Fibroblast of mammary gland (primary cell): ENCODE measurements around the gene TMEM62.
A peak's percentile ranks its signal among the peaks of the same experiment; 100 is the strongest.

Source experiments
- DNase-seq: peaks from one replicate; pipeline ENCODE4 v3.0.0-alpha.2; 2010; ENCODE audit warnings: low read depth
- H3K4me3 ChIP-seq: 2 replicates; pipeline ENCODE4 v1.5.1; 2011; ENCODE audit warnings: low read depth, mild to moderate bottlenecking, low read length, moderate library complexity; ENCODE audit not compliant: control insufficient read depth
- TF ChIP-seq, protein P1 (sequence below): conservative IDR thresholded peaks from 2 replicates; pipeline ENCODE4 v1.5.1; 2011; ENCODE audit warnings: low read depth, low read length, inconsistent platforms; ENCODE audit not compliant: control insufficient read depth, insufficient read depth

Gene TMEM62

DNA sequence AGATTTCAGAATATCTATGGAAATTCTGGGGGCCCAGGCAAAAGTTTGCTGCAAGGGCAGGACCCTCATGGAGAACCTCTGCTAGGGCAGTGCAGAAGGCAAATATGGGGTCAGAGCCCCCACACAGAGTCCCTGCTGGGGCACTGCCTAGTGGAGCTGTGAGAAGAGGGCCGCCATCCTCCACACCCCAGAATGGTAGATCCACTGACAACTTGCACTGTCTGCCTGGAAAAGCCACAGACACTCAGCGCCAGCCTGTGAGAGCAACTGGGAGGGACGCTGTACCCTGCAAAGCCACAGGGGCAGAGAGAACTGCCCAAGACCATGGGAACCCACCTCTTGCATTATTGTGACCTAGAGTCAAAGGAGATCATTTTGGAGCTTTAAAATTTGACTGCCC is 65.6 kb downstream of the TMEM62 start:
- no peak overlapping the region for H3K4me3 ChIP-seq
- TF ChIP-seq, protein P1, sequence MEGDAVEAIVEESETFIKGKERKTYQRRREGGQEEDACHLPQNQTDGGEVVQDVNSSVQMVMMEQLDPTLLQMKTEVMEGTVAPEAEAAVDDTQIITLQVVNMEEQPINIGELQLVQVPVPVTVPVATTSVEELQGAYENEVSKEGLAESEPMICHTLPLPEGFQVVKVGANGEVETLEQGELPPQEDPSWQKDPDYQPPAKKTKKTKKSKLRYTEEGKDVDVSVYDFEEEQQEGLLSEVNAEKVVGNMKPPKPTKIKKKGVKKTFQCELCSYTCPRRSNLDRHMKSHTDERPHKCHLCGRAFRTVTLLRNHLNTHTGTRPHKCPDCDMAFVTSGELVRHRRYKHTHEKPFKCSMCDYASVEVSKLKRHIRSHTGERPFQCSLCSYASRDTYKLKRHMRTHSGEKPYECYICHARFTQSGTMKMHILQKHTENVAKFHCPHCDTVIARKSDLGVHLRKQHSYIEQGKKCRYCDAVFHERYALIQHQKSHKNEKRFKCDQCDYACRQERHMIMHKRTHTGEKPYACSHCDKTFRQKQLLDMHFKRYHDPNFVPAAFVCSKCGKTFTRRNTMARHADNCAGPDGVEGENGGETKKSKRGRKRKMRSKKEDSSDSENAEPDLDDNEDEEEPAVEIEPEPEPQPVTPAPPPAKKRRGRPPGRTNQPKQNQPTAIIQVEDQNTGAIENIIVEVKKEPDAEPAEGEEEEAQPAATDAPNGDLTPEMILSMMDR, result no peak
- DNase-seq, result no peak

DNA sequence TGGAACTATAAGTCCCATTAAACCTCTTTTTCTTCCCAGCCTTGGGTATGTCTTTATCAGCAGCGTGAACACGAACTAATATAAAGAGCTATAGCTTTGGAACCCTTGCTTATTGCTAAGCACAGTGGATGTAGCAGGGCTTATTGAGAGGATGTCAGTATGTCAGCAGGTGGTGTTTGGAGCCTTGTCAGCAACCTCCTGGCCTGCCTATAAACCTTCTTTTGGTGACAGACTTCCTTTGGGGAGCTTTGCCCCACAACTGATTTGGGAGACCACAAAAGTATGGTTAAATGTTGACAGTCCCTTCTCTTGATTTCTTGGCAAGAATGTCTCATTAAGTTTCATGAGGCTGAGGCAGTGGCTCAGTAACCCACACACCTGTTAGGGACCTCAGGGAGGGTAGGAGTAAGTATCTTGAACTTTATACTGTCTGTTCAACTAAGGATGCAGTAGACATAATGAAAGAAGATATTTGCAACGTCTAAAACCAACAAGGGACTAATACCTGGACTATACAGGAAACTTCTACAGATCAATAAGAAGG is 66.6 kb downstream of the TMEM62 start:
- TF ChIP-seq, protein P1, result no peak
- DNase-seq, result no peak
- H3K4me3 ChIP-seq, result no peak overlapping the region

DNA sequence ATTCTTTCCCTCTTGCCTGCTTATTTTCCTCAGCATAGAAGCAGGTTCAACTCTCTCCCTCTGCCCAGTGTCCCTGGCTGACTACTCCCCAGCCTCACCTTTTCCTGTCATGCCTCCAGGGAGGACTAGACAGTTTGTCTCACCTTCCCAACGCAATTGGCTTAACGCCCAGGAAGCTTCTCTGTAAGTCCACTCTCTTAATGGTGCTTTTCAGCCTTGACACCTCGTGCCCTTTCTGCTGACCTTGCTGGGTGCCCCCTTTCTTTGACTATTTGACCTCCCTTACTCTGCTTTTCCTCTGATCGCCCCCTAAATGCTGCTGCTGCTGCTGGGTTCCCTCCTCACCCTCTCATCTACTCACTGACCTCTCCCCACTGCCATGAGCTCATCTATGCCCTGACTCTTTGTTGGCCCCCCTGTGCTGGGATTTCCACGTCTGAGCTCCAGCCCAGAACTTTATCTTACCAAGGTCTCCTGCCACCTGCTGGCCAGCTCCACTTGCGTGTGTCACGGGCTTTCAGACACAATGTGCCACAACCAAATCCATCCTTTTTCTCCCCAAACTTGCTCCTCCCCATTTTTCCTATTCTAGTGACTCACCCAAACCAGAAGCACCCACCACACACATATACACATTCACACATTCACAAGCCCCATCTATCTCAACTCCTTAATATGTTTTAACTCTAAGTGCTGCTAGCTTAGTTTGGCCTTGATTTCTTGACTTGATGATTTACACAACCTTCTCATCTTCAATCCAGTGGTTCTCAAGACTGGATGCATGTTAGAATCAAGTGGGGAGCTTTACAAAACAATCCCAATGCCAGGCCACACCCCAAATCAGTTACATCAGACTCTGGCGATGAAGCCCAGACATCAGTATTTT is 70.9 kb downstream of the TMEM62 start:
- DNase-seq, result peak; percentile 78
- TF ChIP-seq, protein P1, result peak; percentile 70
- no peak overlapping the region for H3K4me3 ChIP-seq

DNA sequence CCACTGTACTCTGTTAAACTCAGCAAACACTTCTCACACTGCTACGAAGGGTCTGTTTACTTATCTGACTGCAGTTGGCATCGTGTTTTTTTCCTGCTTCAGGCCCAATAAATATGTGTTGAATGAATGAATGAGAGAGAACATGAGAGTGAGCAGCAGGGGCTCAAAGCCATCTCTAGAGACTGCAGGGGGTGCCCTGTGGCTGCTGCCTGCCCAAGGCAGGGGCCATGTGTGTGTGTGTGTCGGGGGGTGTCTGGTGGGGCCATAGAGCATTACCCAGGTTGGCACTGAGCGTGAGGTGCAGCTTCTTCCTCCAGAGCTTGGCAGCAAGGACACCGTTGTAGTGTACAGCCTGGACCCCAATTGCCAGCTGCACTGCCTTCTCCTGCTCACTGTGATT is 72.7 kb downstream of the TMEM62 start:
- no peak for DNase-seq
- H3K4me3 ChIP-seq, result no peak overlapping the region
- TF ChIP-seq, protein P1, result no peak

DNA sequence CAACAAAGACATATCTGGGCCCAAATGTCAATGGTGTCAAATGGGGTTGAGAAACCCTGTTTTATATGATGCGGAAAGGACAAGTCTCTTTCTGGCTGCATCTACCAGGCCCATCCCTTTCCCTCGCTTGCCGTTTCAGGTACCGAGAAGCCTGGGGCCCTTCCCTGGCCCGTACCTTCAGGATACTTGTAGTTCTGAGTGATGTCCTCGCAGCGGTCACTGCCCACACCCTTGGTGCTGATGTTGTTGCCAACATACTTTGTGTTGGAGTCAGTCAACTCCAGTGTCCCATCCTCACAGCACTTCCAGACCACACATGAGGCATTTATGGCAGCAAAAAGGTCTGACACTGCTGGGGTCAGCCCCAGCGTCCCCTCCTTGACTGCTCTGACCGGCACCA is 73.6 kb downstream of the TMEM62 start:
- no peak overlapping the region for H3K4me3 ChIP-seq
- no peak for DNase-seq
- TF ChIP-seq, protein P1, result no peak

DNA sequence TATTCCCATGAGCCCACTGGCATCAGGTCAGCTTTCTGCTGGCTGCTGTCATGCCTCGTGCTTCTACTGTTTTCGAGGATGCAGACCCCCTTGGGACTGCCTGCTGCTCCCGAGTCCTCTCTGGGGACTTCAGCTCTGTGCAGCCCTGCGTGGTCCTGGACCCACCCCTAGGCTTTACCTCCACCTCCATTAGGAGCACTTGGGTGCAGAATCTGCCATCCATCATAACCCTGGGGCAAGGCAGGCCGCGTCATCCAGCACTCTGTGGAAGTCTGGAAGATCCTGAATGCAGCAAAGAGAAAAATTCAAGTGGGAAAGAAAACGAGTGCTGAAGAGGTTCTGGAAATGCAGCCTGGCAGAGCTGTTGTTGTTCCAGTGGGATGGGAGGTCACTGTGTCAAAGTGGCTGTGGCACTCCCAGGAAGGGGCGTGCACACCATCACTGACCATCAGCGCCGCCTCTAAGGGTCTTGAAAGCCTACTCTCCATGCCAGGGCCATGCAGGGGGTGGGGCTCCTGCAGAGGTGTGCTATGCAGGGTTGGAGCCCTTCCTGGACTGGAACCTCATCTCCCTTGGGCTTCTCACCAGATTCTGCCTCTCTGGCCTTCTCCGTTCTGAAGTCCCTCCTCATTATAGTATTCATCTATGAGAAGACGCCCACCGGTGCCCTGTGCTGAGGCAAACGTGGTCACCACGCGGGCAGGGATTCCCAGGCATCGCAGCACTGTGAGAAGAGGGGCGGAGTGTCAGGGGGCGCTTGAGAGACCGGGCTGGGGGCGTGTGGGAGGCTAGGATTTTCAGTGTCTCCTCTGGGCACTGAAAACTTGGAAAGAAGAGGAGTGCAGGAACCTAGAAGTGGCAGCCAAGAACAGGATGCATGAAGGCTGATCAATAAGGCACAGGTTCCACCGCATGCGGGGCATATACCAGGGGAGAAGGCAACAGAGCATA is 74.9 kb downstream of the TMEM62 start:
- TF ChIP-seq, protein P1, result no peak
- DNase-seq, result no peak
- H3K4me3 ChIP-seq, result no peak overlapping the region
